UCSD-AML1 (cell line): ENCODE data around the gene PAK5.

Experiments used
- DNase-seq: peaks from one replicate; lab custom pipeline; 2025; ENCODE audit not compliant: unreplicated experiment; lab: John Stamatoyannopoulos, UW

The PAK5 gene

DNA sequence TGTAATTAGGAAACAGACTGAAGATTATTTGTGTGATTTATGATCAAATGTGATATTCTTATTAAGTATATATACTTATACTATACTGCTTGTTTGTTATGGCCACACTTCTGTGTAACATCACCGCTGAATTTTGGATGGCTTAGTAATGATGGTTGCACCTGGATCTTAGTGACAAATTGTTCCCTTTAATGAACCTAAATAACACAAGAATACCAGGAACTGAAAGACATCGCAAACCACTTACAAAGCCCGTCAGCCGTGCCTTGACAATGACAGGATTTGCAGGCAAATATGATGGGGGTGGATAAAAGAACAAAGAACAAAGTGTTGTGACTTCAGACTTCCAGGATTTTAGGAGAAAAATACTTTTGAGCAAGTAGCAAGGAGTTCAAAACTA, 257.4 kb downstream of the PAK5 start:
- no peak for DNase-seq

DNA sequence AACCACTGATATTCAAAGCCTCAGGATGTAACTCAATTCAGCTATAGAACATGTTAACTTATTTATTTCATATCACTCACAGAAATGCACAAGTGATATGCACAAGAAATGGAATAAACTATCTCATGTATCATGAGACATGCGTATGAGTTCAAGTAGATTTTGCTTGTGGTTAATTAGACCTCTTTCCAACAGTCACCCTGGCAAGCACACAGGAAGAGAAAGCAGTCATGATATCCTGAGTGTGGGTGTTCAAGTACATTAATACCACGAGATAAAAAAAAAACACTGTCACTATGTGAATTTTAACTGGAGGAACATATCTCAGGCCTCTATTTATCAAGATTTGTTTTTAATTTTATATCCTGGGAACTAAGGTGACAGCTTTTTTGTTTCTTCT, 260.3 kb downstream of the PAK5 start:
- DNase-seq: no peak

DNA sequence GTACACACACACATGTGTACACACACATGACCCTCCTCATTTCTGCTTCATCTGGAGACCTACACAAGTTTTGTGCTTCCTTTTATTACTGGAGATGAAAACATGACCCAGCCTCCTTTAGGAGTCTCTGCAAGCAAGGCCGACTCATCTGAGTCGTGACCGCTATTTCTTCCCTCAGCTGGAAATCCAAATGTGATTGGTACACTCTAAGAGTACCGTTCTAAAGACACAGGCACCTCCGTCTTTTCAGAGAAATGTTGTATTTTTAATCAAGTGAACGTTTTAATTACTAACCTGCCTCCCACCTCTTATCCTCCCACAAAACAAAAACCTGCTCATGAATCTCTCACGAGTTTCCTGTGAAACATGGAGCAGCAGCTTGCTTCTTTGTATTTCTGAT, 261.5 kb downstream of the PAK5 start:
- DNase-seq: no peak

DNA sequence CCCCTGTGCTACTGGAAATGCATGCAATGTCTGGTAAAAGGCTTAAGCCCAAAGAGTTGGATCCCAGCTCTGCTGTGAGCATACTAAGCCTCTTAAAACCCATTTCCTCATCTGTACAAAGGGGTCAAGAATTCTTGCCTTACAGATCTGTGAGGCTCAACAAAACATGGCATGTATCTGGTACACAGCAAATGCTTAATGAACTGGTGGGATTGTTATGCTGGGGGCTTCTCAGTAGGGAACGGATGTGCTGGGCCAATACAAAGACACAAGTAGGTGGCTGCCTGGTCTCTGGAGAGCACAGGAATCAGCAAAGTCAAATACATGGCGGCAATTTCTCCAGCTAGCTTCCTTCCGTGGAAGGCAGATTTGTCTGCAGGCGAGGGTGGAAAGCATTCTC, 262.2 kb downstream of the PAK5 start:
- no peak for DNase-seq

DNA sequence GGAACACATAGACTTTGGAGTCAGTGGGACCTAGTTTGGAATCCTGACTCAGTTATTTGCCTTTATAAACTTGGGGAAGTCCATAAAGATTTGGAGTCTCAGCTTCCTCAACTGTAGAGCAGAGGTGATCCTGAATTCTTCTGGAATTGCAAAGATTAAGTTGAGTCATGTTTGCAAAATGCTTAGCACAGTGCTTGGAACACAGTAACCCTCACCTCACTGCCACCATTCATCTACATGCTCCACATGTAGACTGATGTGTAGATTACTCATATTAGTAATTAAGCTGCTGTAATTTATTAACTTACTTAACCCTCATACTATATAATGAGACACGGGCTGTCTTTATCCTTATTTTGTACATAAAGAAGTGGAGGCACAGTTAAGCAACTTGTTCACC, 263.0 kb downstream of the PAK5 start:
- DNase-seq: no peak

DNA sequence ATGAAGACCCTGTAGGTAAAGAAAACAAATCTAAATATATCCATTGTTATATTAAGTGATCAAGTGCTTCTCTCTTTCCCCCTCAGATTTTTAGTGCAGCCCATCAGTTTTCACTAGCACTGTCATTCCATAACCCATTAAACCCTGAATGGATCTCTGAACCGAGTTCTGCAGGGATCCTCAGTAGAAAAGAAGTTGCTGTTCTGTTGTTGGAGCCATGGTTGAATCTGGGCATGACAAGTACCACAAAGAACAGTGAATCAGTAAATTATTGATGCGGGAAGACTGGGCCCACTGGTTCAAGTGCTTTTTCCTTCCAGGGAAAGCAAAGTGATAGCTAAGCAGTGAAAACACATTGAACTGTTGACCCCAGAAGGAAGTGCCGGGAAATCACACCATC, 264.1 kb downstream of the PAK5 start:
- no peak for DNase-seq

DNA sequence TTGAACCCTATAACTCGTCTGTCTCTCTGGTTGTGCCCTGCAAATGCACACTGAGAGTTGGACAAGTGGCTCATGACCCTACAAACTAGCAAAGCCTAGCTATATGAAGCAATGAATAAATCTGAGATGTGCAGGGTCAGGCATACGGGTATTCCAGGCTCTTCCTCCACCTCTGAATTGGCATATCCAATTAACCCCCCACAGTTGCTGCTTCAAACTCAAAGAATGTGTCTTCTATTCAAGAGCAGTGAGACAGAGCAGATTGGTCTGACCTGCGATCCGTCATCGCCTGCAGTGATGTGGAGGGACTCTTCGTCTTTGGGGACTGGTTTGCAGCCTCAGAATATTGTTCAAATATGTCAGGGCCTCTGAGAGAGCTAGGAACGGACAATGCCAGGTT, 264.7 kb downstream of the PAK5 start:
- DNase-seq: no peak

DNA sequence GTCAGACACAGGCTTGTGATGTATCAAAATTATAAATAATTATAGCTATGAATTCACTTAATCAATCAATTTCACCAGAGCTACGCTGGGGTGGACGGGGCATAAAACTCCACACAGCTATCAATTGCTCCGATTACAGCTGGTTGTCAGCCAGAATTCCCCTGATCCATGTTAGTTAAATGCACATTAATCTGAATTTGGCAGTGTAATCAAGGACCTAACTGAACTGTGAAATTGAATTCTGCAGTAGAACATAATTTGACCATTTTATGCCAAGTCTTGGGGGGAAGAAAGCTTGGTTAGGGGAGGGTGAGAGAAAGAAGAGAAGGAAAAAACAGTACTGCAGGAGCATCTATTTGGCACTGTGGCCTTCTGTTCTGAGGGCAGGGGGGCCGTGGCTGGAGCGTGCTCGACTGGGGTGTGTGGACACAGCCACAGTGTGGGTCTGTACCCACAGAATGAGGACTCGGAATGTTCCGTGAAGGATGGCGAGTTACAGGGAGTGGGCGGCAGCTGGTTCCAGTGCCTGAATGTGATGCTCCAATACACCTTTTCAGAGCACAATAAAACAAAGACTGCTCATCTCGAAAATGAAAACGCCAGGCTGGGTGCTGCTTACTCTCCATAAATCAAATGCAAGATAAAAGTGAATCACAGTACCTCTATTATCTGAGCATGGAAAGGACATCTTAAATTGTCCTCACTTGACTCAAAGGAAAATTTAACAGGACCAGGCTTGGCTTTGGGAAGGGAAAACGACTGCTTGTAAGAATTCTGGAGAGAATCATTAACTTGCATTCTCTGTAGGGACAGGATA, 265.3 kb downstream of the PAK5 start:
- DNase-seq: no peak

DNA sequence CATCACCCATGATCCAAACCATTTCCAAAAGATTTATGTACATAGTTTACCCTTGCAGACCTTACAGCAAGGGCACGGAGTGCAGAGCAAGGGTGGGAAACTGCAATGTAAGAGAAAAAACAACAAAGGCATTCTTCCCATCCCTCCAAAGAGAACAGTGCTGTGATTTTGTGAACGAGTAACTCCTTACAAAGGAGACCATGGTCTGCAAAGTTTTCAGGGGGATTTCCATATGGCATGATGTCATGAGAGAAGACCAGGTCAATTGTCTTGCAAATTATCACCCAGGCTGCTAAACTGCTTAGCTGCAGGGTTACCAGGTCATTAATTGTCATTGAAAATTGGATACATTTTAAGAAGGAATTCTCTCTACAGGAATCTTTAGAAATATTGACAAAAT, 266.2 kb downstream of the PAK5 start:
- DNase-seq: no peak

DNA sequence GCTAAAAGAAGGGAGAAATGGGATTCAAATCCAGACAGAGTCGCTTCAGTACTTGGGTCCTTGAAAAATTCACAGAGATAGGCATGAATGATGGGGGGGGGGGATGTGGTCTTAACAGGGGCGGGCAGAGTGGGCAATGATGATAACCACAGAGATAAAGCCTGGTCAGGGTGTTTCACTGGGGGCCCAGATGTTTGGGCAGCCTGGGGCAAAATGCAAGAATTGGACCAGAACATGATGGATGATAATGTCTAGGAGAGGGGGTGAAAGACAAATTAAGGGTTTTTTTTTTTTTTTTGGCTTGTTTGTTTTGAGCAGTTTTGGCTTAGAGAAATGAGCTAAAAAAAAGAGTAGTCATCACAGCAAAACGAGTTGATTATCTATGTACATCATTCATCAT, 267.1 kb downstream of the PAK5 start:
- DNase-seq: no peak

DNA sequence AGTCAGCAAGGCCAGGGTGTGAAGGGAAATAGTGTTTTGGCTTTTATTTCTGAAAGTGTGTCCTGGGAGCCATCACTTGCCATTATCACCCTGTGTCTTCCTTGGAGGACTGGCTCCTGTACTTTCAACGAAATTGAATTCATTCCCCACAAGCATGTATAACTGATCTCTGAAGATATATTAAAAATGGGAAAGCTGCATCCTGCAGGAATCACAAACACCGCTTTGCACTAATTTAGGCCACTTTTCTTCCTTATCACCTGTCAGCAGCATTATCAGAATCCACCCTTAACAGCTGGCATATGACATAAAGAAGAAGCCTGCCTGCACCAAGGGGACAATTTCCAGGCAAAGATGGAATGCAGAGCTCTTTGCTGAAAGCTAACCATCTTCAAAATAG, 268.3 kb downstream of the PAK5 start:
- DNase-seq: no peak

DNA sequence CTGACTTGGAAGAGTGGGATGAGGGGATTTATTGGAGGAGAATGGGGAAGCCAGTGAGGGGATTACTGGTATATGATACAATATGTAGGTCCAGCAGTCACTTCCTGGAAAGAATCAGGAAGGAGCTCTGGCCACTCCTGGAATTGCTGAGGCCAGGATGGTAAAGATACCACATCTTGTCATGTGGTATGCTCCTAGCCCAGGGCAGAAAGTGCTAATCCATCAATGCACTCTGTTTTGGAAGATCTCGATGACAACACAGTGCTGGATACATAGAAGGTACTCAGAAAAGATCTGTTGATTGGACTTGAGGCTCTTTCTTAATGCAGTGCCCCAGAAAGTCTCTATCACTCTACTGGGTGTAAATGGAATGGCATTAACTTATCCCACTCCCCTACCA, 271.9 kb downstream of the PAK5 start:
- DNase-seq: no peak

DNA sequence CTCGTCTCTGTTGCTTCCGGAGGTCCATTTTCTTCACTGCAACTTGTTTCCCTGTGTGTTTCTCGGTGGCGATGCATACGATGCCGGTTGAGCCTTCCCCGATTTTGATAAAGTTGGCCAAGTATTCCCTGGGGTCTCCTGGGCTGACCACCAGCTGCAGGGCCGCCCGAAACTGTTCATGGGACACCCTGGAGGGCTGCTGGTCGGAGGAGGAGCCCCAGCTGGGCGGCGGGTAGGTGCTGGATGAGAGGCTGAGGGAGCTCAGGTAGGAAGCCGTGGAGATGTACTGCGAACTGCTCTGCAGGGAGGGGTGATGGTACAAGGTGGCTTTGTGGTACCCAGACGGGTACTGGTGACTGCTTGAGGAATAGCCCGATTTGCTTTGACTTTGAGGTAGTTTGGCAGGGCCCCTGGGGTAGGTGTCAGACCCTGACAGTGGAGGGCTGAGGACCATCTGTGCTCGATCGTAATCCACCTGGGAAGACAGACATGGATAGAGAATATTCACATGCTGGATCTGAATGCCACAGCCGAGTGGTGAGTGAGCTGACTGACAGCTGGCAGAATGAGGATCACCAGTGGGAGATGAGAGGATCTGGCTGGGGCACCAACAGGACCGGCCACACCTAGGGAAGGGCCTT, 272.8 kb downstream of the PAK5 start:
- no peak for DNase-seq

DNA sequence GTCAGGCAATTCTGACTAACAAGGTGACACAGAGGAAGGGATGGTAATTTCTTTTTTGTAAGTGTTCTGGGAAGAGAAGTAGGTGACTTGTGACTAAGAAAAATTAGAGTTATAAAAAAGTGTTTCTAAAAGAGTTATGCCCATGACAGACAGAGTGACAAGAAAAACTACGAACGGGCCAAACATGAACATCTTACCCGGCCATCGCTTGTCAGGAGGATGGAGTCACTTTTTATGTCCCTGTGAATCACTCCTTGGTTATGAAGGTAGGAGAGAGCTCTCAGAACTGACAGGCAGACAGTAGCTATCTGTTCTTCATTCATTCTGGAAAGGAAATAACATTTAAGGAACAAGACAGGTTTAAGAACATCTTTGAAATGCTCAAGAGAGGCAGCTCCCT, 281.5 kb downstream of the PAK5 start:
- DNase-seq: no peak

DNA sequence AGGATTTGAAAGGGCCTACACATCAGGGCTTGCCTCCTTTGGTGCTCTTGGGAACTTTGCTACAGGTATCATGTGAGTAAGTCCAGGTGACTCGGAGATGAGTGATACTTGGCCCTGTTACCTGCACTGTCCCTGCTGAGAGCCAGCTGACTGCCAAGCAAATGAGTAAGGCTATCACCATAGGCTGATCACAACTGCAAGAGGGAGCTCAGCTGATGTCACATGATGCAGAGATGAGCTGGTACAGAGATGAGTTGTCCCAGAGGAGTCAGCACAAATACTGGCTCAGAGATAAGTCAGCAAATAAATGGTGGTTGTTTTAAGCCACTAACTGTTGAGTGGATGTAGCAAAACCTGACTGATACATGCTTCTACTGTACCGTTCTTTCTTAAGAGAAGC, 283.1 kb downstream of the PAK5 start:
- no peak for DNase-seq

DNA sequence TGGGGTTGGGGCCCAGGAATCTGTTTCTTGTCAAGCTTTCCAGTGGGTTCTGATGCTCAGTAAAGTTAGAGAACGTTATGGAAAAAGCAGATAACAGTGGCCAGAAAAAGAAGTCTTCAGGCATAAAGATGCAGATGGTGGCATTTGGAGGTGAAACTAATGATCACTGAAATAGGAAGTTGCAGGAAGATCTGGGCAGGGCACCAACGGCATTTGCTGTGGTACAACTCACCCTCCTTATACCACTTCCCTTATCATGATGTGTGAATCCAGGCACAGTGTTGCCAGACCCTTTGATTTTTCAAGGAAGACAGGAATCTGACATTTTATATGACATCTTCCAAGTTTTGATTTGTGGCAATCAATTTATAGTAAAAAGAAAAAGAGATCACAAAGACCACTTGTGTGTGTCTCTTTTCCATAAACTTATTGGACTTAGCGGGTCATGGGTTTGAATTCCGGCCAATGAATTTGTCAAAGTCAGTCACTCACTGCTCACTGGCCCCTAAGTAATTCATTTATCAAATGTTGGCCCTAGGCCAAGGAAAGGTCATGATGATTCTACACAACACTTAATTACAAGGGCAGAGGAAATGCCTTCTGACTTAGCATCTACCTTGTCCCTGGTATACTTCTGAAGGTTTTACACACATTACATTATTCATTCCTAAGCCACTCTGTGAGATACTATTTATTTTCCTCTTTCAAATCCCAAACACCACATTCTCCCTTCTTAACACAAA, 286.9 kb downstream of the PAK5 start:
- no peak for DNase-seq

DNA sequence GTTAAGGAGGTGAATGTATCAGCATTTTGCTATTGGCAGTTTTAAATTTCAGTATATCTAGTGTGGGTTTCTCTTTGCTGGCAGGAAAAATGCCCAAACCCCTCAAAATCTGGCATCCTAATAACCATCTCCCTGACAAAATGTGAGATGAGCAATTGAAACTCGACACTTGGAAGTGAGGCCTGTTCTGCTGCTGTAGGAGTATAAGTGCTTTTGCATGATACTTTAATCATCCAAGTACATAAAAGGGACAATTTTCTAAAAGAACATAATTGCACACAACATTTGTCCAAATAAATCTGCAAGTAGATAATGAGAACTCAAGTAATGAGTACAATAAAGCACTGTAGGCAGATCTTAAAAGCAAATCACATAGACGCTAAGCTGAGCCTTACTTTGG, 288.0 kb downstream of the PAK5 start:
- no peak for DNase-seq

DNA sequence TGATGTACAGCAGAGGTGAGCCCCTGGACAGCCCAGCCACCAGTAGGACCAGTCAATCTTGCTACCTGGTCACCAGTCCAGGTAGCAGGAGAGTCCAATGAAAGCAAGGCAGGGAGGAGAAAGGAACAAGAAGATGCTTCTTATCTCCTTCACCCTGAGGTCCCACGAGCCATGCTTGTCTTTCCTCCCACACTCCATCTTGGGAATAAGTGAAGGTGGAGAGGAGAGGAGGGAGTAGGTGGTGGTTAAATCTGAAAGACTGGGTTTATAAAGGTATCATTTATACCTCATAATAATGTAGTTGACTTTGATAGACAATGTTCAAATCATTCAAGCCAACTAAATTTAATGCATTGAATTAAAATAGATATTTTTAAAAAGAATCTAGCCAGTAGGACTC, 288.6 kb downstream of the PAK5 start:
- no peak for DNase-seq

DNA sequence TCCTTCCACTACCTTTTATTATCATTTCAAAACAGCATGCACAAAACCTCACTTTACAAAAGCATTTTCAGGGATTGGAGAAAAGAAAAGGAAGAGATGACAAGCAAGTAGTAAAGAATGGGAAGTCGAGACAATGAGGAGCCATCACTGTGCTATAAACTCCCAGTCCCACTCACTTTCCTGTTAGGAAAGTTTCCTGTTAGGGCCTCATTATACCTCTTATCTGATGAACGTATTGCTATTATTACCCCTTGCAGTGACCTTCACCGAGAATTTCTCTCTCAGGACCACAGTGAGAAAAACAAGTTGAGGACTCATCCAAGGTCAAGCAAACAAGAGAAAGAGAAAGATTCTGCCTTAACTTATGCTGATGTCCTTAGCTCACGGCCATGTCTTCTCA, 295.7 kb downstream of the PAK5 start:
- DNase-seq: no peak

DNA sequence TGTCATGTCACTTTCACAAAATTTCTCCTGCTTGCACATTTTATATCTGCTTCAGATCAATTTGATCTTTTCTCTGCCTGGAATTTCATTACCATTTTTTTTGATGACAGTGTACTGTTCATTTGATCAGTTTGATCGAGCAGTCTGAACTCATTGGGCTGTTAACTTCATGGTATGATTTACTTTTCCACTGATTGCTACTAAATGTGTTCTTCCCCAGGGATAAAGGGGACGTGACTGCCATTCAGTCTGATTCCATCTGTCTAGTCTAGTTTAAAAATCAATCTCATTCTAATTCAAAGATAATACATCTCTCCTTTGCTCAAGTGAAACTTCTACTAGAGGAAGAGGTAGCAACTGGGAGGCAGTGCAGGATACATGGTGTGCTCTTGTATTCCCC, 303.4 kb downstream of the PAK5 start:
- no peak for DNase-seq

DNA sequence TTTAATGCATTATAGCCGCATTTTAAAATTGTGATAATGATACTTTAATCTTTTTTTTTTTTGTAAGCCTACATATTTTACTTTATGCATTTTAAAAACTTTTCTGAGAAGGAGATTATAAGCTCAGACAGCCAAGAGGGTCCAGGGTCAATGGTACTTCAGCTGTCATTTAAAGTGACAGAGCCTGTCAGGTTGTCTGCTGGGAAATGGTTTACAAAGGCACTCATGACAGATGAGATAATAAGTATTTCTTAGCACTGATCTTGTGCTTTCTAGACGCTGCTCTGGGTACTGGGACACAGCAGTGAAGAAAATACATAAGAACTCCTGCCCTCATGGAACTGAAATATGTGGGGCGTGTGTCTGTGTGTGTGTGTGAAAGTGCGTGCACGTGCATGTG, 304.9 kb downstream of the PAK5 start:
- no peak for DNase-seq
